ENCODE results near the gene LRRC74B. TPM values are rescaled to one million over a fixed set of nuclear protein-coding genes. Genes with fewer than 3 reads are reported as not detected.
"Not testable (repeated sequence)": the region's sequence is repeated elsewhere in the genome, so short reads cannot be mapped to it uniquely, and the experiment has no call there.

The LRRC74B gene, protein sequence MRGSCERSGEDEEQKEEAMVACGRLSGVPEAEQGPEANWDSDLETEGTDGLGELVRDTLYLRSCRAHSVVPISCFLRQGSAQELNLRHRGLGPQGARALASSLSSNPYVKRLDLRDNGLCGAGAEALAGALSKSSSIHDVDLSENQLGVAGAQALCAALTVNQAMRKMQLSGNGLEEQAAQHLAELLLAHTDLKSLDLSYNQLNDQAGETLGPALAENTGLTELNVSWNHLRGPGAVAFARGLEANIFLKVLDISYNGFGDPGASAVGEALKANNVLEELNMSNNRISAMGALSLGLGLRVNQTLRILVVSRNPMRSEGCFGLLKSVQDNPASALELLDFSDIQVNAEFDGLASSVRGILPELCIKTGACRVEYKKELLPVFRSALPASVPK
- total RNA-seq = not detected

- H3K9me3 Mint-ChIP-seq = no peaks in the 10 kb centered on the region
Observed at GRCh38 chr22:21045585-21046294, at the start of gene LRRC74B. LRRC74B (plus strand) TSS chr22:21045946; CDS start chr22:21045987, 41 bp downstream.

DNA sequence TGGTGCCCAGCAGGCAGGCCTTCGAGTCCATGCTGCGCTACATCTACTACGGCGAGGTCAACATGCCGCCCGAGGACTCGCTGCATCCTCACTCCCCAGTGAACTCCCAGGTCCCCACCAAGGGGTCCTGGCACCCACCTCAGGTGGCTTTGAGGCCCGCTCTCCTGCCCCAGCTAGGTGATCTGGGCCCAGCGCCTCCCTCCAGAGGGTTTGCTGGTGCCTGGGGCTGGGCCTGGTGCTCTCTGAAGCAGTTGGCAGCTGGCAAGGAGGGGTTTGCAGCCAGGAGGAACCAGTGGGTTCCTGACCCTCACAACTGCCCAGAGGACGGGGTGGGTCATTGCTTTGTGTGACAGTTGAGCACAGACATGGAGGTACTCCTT lies 49.7 kb upstream of the LRRC74B start:
- DNase-seq (no peak), ATAC-seq (no peak)
- peaks cover 5% of the 10 kb centered on the region for H3K36me3 Mint-ChIP-seq (ENCODE audit: insufficient read depth)
- H3K4me1 Mint-ChIP-seq (ENCODE audit: low read depth) = peaks cover 16% of the 10 kb centered on the region
- H3K4me3 Mint-ChIP-seq = no peak overlapping the region
- no peaks in the 10 kb centered on the region for H3K9me3 Mint-ChIP-seq
- H3K27me3 Mint-ChIP-seq (ENCODE audit: low read depth) = no peaks in the 10 kb centered on the region

More at GRCh38 chr22:21045585-21046294, at the start of gene LRRC74B:
- DNase-seq (peak; percentile 46), ATAC-seq (peak; percentile 98 to 99)
- Mint-ChIP-seq H3K36me3 (ENCODE audit: insufficient read depth) (no peaks in the 10 kb centered on the region), H3K4me3 (peak within 1 kb of the TSS; percentile 59), H3K27me3 (ENCODE audit: low read depth) (peaks cover 21% of the 10 kb centered on the region), H3K4me1 (ENCODE audit: low read depth) (peaks cover 27% of the 10 kb centered on the region)

- Mint-ChIP-seq H3K9me3 (no peaks in the 10 kb centered on the region), H3K4me3 (no peak overlapping the region), H3K27me3 (ENCODE audit: low read depth) (no peaks in the 10 kb centered on the region), H3K36me3 (ENCODE audit: insufficient read depth) (peaks cover 5% of the 10 kb centered on the region), H3K4me1 (ENCODE audit: low read depth) (peaks cover 21% of the 10 kb centered on the region)
- DNase-seq (no peak), ATAC-seq (no peak)
Observed at GRCh38 chr22:20996598-20997535, 48.9 kb upstream of the LRRC74B start.

DNA sequence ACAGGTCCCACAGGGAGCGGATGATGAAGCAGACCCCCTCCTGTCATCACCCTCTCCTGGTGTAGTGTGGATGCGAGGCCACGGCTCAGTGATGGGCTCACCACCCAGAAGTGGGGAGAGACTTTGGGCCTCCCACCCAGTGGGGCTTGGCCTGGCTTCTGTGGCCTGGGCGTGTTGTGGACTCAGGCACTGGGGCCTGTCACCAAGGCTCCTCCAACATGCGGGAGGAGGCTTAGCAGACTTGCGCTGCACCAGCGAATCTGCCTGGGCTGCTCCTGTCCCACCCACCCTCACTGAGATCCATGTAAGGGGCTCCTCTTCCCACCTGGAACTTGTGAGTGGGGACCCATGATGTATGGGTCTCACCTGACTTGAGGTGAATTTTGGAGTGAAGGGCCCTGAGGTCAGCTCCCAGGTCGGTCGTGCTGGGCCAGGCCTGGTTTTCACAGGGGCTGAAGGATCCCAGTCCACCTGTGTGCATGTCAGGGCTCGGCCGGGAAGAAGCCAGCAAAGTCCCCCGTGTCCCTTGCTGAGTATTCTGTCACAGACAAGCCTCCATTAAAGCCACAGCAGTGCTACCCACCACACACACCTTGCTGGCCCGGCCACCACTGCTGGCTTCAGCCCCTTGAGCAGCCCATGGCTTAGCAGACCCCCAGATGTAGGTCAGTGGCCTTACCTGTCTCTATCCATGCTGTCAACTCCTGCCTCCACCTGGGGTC lies 48.0 kb upstream of the LRRC74B start:
- peaks cover 5% of the 10 kb centered on the region for H3K36me3 Mint-ChIP-seq (ENCODE audit: insufficient read depth)
- ATAC-seq = no peak

GRCh38 chr22:20998411-20999336 lies 47.1 kb upstream of the LRRC74B start:
- H3K4me3 Mint-ChIP-seq = no peak overlapping the region
- ATAC-seq (no peak), DNase-seq (no peak)
- peaks cover 5% of the 10 kb centered on the region for H3K36me3 Mint-ChIP-seq (ENCODE audit: insufficient read depth)
- no peaks in the 10 kb centered on the region for H3K9me3 Mint-ChIP-seq
- H3K4me1 Mint-ChIP-seq (ENCODE audit: low read depth) = peaks cover 27% of the 10 kb centered on the region
- H3K27me3 Mint-ChIP-seq (ENCODE audit: low read depth) = no peaks in the 10 kb centered on the region

More for the DNA sequence above, 48.0 kb upstream of the LRRC74B start:
- DNase-seq = no peak
- no peaks in the 10 kb centered on the region for H3K9me3 Mint-ChIP-seq
- H3K27me3 Mint-ChIP-seq (ENCODE audit: low read depth) = no peaks in the 10 kb centered on the region
- H3K4me1 Mint-ChIP-seq (ENCODE audit: low read depth) = peaks cover 22% of the 10 kb centered on the region
- no peak overlapping the region for H3K4me3 Mint-ChIP-seq

DNA sequence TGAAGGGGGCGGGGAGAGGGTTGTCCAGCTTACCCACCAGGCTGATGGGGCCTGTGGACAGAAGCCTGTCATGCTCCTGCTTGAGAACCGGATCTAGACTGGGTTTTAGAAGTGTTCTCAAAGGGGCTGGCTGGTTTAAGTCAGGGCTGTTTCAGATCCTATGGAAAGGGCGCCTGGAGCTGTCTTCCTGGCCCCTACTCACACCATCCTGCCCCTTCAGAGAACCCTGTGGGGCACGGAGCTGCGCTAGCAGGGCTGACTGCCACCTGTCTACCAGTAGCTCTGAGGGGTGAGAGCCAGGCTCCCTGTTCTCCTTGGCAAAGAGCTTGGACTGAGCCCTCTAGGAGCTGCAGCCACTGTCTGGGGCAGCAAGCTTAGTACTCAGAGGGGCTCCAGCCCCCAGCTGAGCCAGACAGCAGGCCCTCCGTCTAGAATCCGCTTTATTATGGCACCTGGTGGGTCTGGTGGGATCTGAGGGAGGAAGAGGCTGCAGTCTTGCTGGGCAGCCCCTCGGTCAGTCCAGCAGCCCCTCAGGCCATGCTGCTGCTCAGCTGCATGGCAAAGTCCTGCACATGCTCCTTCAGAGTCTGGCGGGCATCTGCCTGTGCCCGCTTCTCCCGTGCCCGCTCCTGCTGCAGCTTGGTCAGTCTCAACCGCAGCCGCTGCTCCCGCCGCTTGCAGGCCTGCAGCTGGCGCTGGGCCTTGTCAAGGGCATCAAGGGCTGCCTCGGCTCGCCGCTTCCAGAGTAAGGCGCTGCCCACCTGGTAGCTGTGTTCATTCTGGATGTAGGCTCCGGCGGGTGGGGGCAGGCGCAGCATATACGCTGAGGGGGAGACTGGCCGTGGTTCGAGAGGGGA lies 46.2 kb upstream of the LRRC74B start:
- DNase-seq (no peak), ATAC-seq (no peak)
- peaks cover 27% of the 10 kb centered on the region for H3K4me1 Mint-ChIP-seq (ENCODE audit: low read depth)
- H3K9me3 Mint-ChIP-seq = no peaks in the 10 kb centered on the region
- H3K36me3 Mint-ChIP-seq (ENCODE audit: insufficient read depth) = peaks cover 5% of the 10 kb centered on the region
- peak overlapping the region; percentile 92 for H3K4me3 Mint-ChIP-seq
- H3K27me3 Mint-ChIP-seq (ENCODE audit: low read depth) = no peaks in the 10 kb centered on the region

- no peaks in the 10 kb centered on the region for H3K9me3 Mint-ChIP-seq
- H3K36me3 Mint-ChIP-seq (ENCODE audit: insufficient read depth) = peaks cover 5% of the 10 kb centered on the region
- H3K27me3 Mint-ChIP-seq (ENCODE audit: low read depth) = no peaks in the 10 kb centered on the region
- peak overlapping the region; percentile 92 for H3K4me3 Mint-ChIP-seq
- DNase-seq (no peak), ATAC-seq (no peak)
- H3K4me1 Mint-ChIP-seq (ENCODE audit: low read depth) = peaks cover 27% of the 10 kb centered on the region
Observed at GRCh38 chr22:21000207-21000986, 45.3 kb upstream of the LRRC74B start.

DNA sequence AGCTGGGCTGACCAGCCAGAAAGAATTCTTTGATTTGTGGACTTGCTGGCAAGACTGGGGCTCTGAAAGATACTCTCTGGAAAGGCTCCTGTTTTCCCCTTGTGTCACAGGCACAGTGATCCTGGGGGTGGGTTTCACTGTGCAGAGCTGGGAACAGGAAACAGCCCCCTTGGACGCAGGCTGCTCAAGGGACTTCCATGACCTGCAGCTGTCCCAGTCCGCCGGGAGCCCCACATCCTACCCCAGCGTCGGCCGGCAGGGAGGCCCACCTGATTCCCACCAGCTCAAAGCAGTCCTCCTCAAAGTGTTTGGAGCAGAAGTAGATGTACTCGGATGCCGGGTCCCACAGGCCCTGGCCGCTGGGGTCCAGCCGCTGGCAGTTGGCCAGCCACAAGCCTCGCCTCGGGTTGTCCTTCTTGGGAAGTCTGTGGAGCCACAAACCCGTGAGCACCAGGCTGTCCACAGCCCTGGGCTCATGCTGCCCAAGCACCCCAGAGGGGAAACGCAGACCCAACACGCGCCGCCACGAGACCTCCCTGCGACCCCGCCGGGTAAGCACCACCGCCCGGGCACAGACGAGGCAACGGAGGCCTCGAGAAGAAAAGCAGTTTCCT lies 44.7 kb upstream of the LRRC74B start:
- H3K36me3 Mint-ChIP-seq (ENCODE audit: insufficient read depth) = peaks cover 5% of the 10 kb centered on the region
- no peak for ATAC-seq
- peak overlapping the region; percentile 92 for H3K4me3 Mint-ChIP-seq
- DNase-seq = no peak
- no peaks in the 10 kb centered on the region for H3K27me3 Mint-ChIP-seq (ENCODE audit: low read depth)
- H3K9me3 Mint-ChIP-seq = no peaks in the 10 kb centered on the region
- peaks cover 27% of the 10 kb centered on the region for H3K4me1 Mint-ChIP-seq (ENCODE audit: low read depth)

- peaks cover 27% of the 10 kb centered on the region for H3K4me1 Mint-ChIP-seq (ENCODE audit: low read depth)
- H3K36me3 Mint-ChIP-seq (ENCODE audit: insufficient read depth) = peaks cover 5% of the 10 kb centered on the region
- H3K27me3 Mint-ChIP-seq (ENCODE audit: low read depth) = no peaks in the 10 kb centered on the region
- H3K9me3 Mint-ChIP-seq = no peaks in the 10 kb centered on the region
- peak; percentile 92 for ATAC-seq
- DNase-seq = peak; percentile 97
- peak within 1 kb of the TSS; percentile 92 for H3K4me3 Mint-ChIP-seq
Observed at GRCh38 chr22:21001601-21002325, 44.0 kb upstream of the LRRC74B start, which contains the start of gene THAP7. THAP7 (minus strand) TSS chr22:21002118; CDS start chr22:21001911, 207 bp downstream.

DNA sequence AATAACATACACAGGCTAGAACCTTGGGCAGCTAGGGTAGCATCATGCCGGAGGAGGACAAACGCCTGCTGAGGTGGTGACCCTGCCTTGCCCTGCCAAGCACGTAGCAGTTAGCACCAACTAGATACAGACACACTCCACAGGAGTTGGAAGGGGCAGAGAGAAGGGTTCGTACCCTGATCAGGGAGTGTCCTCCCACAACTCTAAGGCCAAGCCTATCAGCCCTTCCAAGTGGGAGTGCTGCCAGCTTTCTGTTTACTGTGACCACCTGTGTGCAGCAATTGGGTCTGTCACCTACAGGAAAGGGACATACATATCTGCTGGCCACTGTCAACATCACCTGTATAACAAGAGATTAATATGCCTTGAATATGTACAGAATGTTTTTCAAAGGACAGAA lies 42.0 kb upstream of the LRRC74B start:
- Mint-ChIP-seq H3K36me3 (ENCODE audit: insufficient read depth) (peaks cover 2% of the 10 kb centered on the region), H3K9me3 (no peaks in the 10 kb centered on the region), H3K27me3 (ENCODE audit: low read depth) (no peaks in the 10 kb centered on the region), H3K4me3 (peak overlapping the region; percentile 92), H3K4me1 (ENCODE audit: low read depth) (peaks cover 22% of the 10 kb centered on the region)
- no peak for DNase-seq
- no peak for ATAC-seq

DNA sequence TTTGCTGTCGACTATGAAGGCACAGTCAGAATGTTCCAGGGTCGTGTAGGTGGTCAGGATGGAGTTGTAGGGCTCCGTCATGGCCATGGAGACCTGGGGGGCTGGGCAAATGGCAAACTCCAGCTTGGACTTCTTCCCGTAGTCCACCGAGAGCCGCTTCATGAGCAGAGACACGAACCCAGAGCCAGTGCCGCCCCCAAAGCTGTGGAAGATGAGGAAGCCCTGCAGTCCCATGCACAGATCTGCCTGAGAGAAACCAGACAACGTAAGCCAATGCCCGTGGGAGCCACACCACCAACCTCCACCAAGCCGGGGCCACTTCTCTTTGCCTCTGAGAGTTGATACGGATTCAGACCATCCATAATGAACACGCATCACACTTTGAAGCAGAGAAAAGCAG lies 36.5 kb upstream of the LRRC74B start:
- not testable (repeated sequence) for DNase-seq; ATAC-seq; H3K9me3 Mint-ChIP-seq; H3K27me3 Mint-ChIP-seq (ENCODE audit: low read depth); H3K4me1 Mint-ChIP-seq (ENCODE audit: low read depth); H3K4me3 Mint-ChIP-seq; H3K36me3 Mint-ChIP-seq (ENCODE audit: insufficient read depth)

All from activated T-cell treated with anti-CD3 and anti-CD28 coated beads, Interleukin-2, amount 50 U/mL, for 4 hours (primary cell).